Fibroblast of lung (primary cell): ENCODE results near the gene LECT2. TPM values are rescaled to one million over a fixed set of nuclear protein-coding genes. Genes with fewer than 3 reads are reported as not detected.

Source experiments
- DNase-seq, 2 donors: peaks; one replicate each; pipeline versions ENCODE4 v3.0.0 to v3.0.0-alpha.2; 2010; ENCODE audit warnings: low read depth in 2 of 2
- H2AFZ ChIP-seq: 2 replicates; pipeline ENCODE4 v1.5.1; 2012; ENCODE audit warnings: low read length, control low read depth, inconsistent platforms
- H3K27ac ChIP-seq: 2 replicates; pipeline ENCODE4 v1.5.1; 2011; ENCODE audit warnings: low read length, control low read depth; ENCODE audit not compliant: insufficient read depth
- H3K27me3 ChIP-seq: 2 replicates; pipeline ENCODE4 v1.5.1; 2011; ENCODE audit warnings: mild to moderate bottlenecking, low read length; ENCODE audit not compliant: control insufficient read depth, insufficient read depth
- H3K36me3 ChIP-seq: 2 replicates; pipeline ENCODE4 v1.5.1; 2011; ENCODE audit warnings: low read length; ENCODE audit not compliant: control insufficient read depth, insufficient read depth
- H3K4me1 ChIP-seq: 2 replicates; pipeline ENCODE4 v1.5.1; 2011; ENCODE audit warnings: low read length; ENCODE audit not compliant: control insufficient read depth, insufficient read depth; ENCODE audit errors: extremely low read depth
- H3K4me2 ChIP-seq: 2 replicates; pipeline ENCODE4 v1.5.1; 2011; ENCODE audit warnings: low read length, control low read depth; ENCODE audit not compliant: insufficient read depth; ENCODE audit errors: extremely low read depth
- H3K4me3 ChIP-seq, 4 experiments: fragments of 200-600 bp in 1 of 4; sonication (generic) in 1 of 4; replicated peaks in 1 of 4; 2 replicates each; pipeline ENCODE4 v1.5.1; 2011 to 2016; ENCODE audit warnings: low read length in 4 of 4, low read depth in 3 of 4, mild to moderate bottlenecking in 3 of 4, control low read depth in 2 of 4, inconsistent platforms in 1 of 4, mixed read lengths in 1 of 4; ENCODE audit not compliant: insufficient read depth in 1 of 4; ENCODE audit errors: control extremely low read depth in 1 of 4
- H3K79me2 ChIP-seq: 2 replicates; pipeline ENCODE4 v1.5.1; 2012; ENCODE audit warnings: mild to moderate bottlenecking, low read length, inconsistent platforms; ENCODE audit not compliant: control insufficient read depth, insufficient read depth
- H3K9ac ChIP-seq: 2 replicates; pipeline ENCODE4 v1.5.1; 2011; ENCODE audit warnings: mild to moderate bottlenecking, low read length, control low read depth; ENCODE audit not compliant: insufficient read depth
- H3K9me3 ChIP-seq: 2 replicates; pipeline ENCODE4 v1.5.1; 2012; ENCODE audit warnings: low read depth, low read length; ENCODE audit not compliant: control insufficient read depth, insufficient read depth
- H4K20me1 ChIP-seq: 2 replicates; pipeline ENCODE4 v1.5.1; 2011; ENCODE audit warnings: low read length; ENCODE audit not compliant: control insufficient read depth, insufficient read depth; ENCODE audit errors: extremely low read depth
- EZH2 ChIP-seq: IDR thresholded peaks from 2 replicates; pipeline ENCODE4 v1.5.1; 2012; ENCODE audit warnings: low read length, control low read depth, mild to moderate bottlenecking; ENCODE audit errors: missing control alignments
- polyA plus RNA-seq, 2 donors: library from polyadenylated mRNA; depleted of rRNA in 1 of 2; stranded (reverse) in 1 of 2; unstranded in 1 of 2; fragments of >200 nt; gene quantifications; 2 replicates each; pipeline ENCODE4 v1.2.1, GENCODE V29; 2011 to 2012; ENCODE audit warnings: missing spikeins in 1 of 2
- total RNA-seq: library from RNA; depleted of rRNA; stranded (reverse); fragments of >200 nt; gene quantifications from 2 replicates; pipeline ENCODE4 v1.2.1, GENCODE V29; 2014
- TF ChIP-seq, protein P1 (sequence below), 2 donors: IDR thresholded peaks in 1 of 2; conservative IDR thresholded peaks in 1 of 2; 1 replicate in 1 of 2; 2 replicates in 1 of 2; pipeline ENCODE4 v1.5.1; 2011 to 2012; ENCODE audit warnings: low read length in 2 of 2, control low read depth in 1 of 2, inconsistent platforms in 1 of 2, low read depth in 1 of 2, mild to moderate bottlenecking in 1 of 2

The LECT2 gene
- total and polyA plus RNA-seq, 2 donors (not counting 1 experiment from before 2014, with no cell fraction given): not detected

DNA sequence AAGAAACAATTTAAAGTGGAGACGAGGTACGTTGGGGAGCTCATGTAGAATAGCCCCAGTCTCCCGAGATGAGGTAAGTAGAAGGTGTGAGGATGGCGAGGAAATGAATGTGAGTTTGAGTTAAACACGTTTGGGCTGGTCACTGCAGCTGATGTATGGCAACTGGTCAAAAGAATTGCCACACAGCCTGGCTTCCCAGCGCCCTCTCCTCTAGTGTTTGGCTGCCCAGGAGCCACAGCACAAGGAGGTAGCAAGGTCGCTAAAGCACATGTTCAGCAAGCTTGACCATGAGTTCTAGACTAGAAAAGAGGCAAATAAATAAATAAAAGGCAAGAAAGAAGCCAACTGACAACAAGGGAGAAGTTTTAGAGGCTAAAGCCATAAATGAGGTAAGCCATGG is 21.4 kb upstream of the LECT2 start:
- Histone ChIP-seq H2AFZ (no peak overlapping the region), H3K4me3 (no peak overlapping the region), H4K20me1 (no peaks in the 10 kb centered on the region), H3K9me3 (no peaks in the 10 kb centered on the region), H3K9ac (no peak overlapping the region), H3K36me3 (no peaks in the 10 kb centered on the region), H3K4me1 (peaks cover 7% of the 10 kb centered on the region), H3K4me2 (no peak overlapping the region), H3K27ac (no peak overlapping the region), H3K79me2 (no peaks in the 10 kb centered on the region), H3K27me3 (no peaks in the 10 kb centered on the region)
- no peak for DNase-seq
- TF ChIP-seq, protein P1, sequence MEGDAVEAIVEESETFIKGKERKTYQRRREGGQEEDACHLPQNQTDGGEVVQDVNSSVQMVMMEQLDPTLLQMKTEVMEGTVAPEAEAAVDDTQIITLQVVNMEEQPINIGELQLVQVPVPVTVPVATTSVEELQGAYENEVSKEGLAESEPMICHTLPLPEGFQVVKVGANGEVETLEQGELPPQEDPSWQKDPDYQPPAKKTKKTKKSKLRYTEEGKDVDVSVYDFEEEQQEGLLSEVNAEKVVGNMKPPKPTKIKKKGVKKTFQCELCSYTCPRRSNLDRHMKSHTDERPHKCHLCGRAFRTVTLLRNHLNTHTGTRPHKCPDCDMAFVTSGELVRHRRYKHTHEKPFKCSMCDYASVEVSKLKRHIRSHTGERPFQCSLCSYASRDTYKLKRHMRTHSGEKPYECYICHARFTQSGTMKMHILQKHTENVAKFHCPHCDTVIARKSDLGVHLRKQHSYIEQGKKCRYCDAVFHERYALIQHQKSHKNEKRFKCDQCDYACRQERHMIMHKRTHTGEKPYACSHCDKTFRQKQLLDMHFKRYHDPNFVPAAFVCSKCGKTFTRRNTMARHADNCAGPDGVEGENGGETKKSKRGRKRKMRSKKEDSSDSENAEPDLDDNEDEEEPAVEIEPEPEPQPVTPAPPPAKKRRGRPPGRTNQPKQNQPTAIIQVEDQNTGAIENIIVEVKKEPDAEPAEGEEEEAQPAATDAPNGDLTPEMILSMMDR (conservative IDR thresholded peaks at IDR 0.05 in 1 of 2, IDR thresholded peaks at IDR 0.05 in 1 of 2; ENCODE audit: low read depth in 1 of 2, low read length in 2 of 2): no peak
- TF ChIP-seq EZH2: no peak

DNA sequence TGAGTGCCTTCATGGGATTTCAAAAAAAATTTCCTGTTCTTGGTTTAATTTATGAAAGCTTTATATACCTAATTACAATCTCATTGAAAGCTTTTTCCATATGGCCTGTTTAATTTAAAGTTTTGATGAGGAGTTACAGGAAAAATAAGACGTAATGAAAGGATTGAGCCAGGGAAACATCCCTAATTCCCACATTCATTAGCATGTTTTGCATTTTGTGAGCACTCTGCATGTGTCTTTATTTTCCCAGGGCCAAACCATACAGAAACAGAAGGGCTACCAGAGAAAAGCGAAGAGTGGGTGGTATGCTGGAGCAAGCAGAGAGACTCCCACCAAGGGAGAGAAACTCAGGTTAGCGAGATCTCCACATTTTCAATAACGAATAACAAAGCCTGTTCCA is 20.3 kb upstream of the LECT2 start:
- H3K4me1 ChIP-seq: peaks cover 2% of the 10 kb centered on the region
- no peak overlapping the region for H3K27ac ChIP-seq
- H3K4me3 ChIP-seq: no peak overlapping the region
- DNase-seq: no peak
- H4K20me1 ChIP-seq: no peaks in the 10 kb centered on the region
- no peaks in the 10 kb centered on the region for H3K27me3 ChIP-seq
- no peaks in the 10 kb centered on the region for H3K36me3 ChIP-seq
- TF ChIP-seq, protein P1 (conservative IDR thresholded peaks at IDR 0.05 in 1 of 2, IDR thresholded peaks at IDR 0.05 in 1 of 2; ENCODE audit: low read depth in 1 of 2, low read length in 2 of 2): no peak
- TF ChIP-seq EZH2: no peak
- no peaks in the 10 kb centered on the region for H3K79me2 ChIP-seq
- no peak overlapping the region for H3K9ac ChIP-seq
- no peaks in the 10 kb centered on the region for H3K9me3 ChIP-seq
- H3K4me2 ChIP-seq: no peak overlapping the region
- H2AFZ ChIP-seq: no peak overlapping the region

DNA sequence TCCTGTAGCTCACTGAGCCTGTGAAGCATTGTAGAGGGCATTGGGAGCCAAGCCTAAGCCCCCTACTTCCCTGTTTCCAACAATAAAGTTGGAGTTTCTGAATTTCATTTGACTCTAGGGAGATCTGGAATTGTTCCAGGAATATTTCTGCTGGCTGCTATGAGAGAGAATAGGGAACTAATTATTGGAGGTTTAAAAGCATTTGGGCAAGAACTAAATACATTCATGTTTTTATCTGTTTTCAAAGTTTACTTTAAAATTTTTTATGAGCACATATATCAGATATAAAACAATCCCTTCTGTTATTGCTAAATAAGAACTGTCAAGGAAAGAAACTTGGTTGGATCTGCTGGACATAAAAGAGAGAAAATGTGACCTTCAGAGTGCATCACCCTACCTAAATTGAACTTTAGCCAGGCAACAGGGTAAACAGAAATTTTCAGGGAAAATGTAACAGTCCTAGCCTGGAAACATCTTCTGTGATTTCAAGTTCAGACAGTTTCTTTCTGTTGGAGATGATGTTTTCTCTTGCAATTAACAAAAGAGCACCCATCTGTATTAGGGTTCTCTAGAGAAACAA is 19.3 kb upstream of the LECT2 start:
- Histone ChIP-seq H2AFZ (no peak overlapping the region), H3K27ac (no peak overlapping the region), H4K20me1 (no peaks in the 10 kb centered on the region), H3K27me3 (no peaks in the 10 kb centered on the region), H3K9me3 (no peaks in the 10 kb centered on the region), H3K79me2 (no peaks in the 10 kb centered on the region), H3K36me3 (no peaks in the 10 kb centered on the region), H3K9ac (no peak overlapping the region), H3K4me3 (no peak overlapping the region), H3K4me2 (no peak overlapping the region), H3K4me1 (no peaks in the 10 kb centered on the region)
- DNase-seq: no peak
- TF ChIP-seq, protein P1 (conservative IDR thresholded peaks at IDR 0.05 in 1 of 2, IDR thresholded peaks at IDR 0.05 in 1 of 2; ENCODE audit: low read depth in 1 of 2, low read length in 2 of 2): no peak
- no peak for TF ChIP-seq EZH2
